Measurements from ENCODE around the gene NDUFA8.

NDUFA8 gene

DNA sequence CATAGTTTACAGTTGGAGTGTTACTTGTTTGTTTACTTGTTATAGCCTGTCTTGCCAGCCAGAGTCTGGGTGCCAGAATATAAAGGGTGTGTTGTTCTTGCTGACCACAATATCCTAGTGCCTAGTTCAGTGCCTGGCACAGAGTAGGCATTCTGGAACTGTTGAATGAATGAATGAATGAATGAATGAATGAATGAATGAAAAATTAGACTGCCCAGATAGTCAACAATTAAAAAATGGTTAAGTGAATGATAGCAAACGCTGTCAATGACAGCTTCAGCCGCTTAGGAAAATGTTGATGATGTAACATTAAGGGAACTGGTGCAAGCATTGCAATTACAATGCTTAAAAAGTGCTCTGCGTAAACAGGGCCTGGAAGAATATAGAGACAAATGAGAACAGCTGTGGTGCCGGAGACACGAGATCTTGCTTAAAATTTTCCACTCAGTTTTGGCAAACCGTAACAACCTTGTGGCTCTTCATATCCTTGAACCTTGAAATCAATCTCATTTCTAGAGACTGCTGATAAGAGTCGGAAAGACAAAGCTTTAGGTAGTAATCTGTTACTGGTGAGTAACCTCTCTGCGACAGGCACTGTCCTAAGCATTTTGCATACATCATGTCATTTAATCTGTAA is 61.8 kb downstream of the NDUFA8 start:
- no peak for DNase-seq (ENCODE audit: low read depth)

DNA sequence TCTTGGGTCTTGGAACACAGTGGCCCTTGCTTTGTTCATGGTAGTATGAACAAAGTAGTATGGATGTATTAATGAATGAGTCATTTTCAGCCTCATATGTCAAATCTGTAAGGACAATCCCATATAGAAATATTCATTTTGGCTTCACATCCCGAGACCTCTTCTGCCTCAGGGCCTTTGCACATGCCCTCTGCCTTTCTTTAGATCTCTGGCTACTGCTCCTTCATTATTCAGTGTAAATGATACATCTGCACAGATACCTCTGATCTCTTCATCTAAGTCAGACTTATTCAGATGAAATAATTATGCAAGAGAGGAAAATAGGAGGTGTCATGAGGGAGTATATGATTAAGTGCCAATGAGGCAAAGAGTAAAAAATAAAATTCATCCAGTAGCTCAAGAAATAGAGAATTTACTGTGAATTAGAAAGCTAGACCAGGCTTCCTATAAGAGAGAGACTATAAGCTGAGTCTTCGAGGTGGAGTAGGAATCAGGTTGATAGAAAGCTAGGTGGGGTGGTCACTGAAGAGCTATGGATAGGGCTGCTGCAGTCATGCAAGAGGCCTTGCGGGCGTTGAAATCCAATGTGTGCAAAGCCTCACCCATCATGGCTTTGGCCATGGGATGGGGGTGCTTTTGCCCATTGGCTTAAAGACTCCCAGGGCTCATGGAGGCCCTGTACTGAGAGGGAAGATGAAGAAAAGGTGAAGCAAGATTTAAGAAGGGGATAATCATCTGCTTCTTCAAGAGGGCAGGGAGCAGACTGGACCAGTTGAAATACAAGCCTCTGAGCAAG is 62.8 kb downstream of the NDUFA8 start:
- H3K4me3 ChIP-seq (ENCODE audit: control insufficient read depth, low read depth, low read length), result no peak overlapping the region
- TF ChIP-seq, protein P1, sequence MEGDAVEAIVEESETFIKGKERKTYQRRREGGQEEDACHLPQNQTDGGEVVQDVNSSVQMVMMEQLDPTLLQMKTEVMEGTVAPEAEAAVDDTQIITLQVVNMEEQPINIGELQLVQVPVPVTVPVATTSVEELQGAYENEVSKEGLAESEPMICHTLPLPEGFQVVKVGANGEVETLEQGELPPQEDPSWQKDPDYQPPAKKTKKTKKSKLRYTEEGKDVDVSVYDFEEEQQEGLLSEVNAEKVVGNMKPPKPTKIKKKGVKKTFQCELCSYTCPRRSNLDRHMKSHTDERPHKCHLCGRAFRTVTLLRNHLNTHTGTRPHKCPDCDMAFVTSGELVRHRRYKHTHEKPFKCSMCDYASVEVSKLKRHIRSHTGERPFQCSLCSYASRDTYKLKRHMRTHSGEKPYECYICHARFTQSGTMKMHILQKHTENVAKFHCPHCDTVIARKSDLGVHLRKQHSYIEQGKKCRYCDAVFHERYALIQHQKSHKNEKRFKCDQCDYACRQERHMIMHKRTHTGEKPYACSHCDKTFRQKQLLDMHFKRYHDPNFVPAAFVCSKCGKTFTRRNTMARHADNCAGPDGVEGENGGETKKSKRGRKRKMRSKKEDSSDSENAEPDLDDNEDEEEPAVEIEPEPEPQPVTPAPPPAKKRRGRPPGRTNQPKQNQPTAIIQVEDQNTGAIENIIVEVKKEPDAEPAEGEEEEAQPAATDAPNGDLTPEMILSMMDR (conservative IDR thresholded peaks at IDR 0.05; ENCODE audit: control insufficient read depth, insufficient read depth, low read depth, low read length), result no peak
- DNase-seq (ENCODE audit: low read depth), result no peak

More for the DNA sequence above, 61.8 kb downstream of the NDUFA8 start:
- TF ChIP-seq, protein P1 (conservative IDR thresholded peaks at IDR 0.05; ENCODE audit: control insufficient read depth, insufficient read depth, low read depth, low read length), result no peak
- H3K4me3 ChIP-seq (ENCODE audit: control insufficient read depth, low read depth, low read length), result no peak overlapping the region

DNA sequence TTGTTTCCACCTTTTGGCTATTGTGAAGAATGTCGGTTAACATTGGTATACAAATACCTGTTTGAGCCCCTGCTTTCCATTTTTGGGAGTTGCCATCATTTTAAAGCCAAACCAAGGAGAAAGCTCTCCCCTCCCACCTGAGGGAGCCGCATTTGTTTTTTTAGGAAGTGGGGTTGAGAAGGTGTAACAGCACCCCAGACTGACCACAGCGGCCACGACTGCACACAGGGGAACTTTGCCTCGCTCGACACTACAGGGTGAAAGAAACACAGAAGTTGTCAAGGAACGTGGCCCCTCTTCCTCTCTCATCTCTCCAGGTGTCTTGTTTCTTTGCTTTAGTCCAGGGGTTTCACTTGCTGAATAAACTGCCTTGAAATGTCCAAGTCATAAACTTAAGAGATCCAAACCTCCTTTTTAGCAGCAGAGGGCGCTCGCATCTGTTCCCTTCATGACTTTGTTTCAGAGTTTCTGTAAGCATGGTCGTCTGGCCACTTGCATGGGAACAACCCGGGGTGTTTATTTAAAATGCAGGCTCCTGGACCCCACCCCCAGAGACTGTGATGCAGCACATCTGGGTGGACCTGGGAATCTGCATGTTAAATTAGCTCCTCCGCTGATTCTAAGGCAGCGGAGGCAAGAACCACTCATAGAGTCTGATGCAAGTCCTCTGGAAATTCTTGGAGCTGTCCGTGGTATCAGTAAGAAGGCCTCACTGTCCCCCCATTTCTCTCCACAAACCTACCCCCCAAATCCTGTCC is 64.4 kb downstream of the NDUFA8 start:
- TF ChIP-seq, protein P1 (conservative IDR thresholded peaks at IDR 0.05; ENCODE audit: control insufficient read depth, insufficient read depth, low read depth, low read length), result peak; percentile 81
- DNase-seq (ENCODE audit: low read depth), result peak; percentile 68
- H3K4me3 ChIP-seq (ENCODE audit: control insufficient read depth, low read depth, low read length), result no peak overlapping the region

Measured in fibroblast of mammary gland (primary cell).